LoVo (cell line): ENCODE measurements around the gene SCGB1C1.

ENCODE experiments used
- DNase-seq: peaks from one replicate; pipeline ENCODE4 v3.0.0-alpha.2; 2016; ENCODE audit warnings: low spot score

SCGB1C1 gene

DNA sequence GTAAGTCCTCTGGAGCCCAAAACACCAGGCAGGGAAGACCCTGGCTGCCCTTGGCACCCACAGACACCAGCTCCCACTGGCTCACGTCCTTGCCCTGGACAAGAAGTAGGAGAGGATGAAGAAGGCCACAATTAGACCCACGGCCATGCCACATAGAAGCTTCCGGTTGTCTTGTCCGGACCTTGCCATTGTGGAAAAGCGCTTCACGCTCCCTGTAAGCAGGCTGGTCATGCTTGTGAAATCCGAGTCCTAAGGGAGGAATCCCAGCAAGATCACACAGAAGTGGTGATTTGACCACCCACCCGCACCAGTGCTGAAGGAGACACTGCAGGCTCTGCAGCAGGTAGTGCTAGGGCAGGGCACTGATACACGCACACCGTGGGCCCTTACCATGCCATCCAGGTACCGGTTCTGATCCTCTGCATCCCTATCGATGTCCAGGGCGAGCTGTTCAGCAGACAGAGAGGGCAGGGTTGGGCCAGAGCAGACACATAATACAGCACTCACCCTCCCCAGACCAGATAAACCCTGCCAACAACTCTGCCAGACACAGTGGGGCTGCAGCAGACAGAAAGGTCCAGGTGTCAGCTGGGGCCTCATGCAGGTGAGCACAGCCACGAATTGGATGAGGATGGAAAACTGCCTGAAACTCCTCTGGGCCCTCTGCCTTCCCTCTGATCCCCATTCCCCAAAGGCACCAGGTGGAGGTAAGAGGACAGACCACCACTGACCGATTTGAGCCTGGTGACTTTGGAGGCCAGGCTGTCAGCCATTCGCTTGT is 12.5 kb downstream of the SCGB1C1 start:
- DNase-seq: no peak

GRCh38 chr11:206002-206384 is 13.1 kb downstream of the SCGB1C1 start:
- no peak for DNase-seq

DNA sequence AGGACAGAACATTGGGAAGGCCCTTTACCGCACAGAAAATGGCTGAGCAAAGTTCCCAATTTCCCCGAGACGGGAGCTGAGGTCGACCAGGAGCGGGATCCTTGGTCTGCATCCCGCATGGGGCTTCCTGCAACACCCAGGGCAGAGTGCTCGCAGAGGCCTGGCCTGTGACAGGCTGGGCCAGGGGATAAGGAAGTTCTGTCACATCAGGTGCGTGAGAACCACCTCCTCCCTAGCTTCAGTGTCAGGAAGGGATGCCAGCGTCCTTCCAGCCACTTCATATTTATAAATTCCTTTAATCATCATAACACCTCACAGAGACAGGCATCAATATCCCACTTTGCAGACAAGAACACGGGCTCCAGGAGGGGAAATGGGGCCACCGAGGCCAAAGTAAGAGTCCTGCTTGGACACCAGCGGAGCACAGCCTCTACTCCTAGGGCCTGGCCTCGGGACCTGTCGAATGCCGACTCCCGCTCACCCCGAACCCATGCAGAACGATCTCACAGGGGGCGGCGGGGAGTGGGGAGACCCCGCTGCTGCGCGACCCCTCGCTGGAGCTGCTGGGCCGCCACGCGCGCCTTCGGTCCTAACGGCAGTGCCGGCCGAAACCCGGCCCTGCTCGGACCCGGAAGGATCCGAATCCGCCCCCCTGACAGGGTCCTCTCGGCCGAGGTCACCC is 13.8 kb downstream of the SCGB1C1 start:
- DNase-seq: no peak

- peak; percentile 96 for DNase-seq
Measured at GRCh38 chr11:207208-207862, 14.5 kb downstream of the SCGB1C1 start, which contains the start of the genes BET1L and RIC8A. Gene BET1L (minus strand): TSS chr11:207399. CDS start chr11:207321, 78 bp downstream. Gene RIC8A (plus strand): TSS chr11:207708. CDS start chr11:208855, 1,147 bp downstream.

DNA sequence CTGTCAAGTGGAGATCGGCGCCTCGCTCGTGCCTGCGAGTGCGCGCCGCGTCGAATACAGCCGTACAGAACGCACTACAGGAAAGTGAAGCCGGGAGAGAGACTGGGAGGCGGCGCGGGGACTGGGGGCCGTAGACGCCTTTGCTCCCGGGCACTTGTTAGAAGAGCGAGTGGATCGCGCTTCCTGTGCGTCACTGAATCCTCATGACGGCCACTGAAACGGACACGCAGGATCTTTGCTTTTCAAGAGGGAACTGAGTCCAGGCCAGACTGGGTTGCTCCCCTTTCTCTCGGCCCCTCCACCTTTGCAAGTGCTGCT is 14.9 kb downstream of the SCGB1C1 start:
- no peak for DNase-seq

DNA sequence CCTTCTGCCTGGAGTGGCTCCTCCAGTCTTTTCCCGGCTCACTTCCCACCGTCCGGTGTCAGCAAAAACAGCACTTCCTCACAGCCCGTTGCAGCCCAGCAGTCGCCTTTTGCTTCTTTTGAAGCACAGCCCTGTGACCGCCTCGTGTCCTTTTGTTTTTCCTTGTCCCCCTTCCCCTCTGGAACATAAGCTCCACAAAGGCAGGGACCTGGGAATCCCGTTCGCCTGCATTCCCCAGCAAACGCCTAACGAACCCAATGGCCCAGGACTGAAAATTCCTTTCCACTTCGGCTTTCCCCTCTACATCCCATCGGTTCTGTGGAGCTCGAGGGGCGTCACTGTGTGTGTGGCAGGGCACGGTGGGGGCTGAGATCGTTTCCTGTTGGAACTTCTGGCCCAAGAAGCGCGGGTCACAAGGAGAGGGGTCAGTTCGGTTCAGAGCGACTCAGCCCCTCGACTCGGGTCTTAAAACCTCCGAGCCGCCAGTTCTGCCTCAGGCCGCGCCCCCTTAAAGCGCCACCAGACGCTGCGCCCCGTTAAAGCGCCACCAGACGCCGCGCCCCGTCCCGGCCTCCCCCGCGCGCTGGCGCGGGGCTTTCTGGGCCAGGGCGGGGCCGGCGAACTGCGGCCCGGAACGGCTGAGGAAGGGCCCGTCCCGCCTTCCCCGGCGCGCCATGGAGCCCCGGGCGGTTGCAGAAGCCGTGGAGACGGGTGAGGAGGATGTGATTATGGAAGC is 15.5 kb downstream of the SCGB1C1 start:
- peak; percentile 77 for DNase-seq

DNA sequence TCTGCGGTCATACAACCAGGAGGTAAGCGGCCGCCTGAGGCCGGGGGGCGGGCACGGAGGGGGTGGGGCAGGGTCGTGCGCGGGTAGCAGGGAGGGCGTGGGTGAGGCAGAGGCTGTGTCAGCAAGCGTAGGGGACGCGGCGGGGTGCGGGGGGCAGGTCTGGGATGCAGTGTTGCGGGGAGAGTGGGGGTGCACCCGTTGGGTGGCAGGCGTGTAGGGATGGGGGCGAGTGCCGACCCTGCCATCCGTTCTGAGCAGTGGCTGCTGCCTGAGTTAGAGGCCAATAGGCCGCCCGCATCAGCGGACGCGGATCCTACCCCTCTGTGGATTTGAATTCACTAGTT is 16.0 kb downstream of the SCGB1C1 start:
- DNase-seq: no peak

DNA sequence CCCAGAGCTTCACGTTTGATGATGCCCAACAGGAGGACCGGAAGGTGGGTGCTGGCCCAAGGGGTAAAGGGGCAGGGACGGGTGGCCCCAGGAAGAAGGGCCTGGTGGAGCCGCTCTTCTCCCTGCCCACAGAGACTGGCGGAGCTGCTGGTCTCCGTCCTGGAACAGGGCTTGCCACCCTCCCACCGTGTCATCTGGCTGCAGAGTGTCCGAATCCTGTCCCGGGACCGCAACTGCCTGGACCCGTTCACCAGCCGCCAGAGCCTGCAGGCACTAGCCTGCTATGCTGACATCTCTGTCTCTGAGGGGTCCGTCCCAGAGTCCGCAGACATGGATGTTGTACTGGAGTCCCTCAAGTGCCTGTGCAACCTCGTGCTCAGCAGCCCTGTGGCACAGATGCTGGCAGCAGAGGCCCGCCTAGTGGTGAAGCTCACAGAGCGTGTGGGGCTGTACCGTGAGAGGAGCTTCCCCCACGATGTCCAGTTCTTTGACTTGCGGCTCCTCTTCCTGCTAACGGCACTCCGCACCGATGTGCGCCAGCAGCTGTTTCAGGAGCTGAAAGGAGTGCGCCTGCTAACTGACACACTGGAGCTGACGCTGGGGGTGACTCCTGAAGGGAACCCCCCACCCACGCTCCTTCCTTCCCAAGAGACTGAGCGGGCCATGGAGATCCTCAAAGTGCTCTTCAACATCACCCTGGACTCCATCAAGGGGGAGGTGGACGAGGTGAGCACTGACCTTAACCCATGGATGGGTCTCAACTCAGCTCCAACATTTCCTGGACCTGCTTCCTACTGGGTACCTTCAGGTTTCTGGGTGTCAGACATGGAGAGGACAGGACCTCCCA is 16.6 kb downstream of the SCGB1C1 start:
- DNase-seq: no peak

DNA sequence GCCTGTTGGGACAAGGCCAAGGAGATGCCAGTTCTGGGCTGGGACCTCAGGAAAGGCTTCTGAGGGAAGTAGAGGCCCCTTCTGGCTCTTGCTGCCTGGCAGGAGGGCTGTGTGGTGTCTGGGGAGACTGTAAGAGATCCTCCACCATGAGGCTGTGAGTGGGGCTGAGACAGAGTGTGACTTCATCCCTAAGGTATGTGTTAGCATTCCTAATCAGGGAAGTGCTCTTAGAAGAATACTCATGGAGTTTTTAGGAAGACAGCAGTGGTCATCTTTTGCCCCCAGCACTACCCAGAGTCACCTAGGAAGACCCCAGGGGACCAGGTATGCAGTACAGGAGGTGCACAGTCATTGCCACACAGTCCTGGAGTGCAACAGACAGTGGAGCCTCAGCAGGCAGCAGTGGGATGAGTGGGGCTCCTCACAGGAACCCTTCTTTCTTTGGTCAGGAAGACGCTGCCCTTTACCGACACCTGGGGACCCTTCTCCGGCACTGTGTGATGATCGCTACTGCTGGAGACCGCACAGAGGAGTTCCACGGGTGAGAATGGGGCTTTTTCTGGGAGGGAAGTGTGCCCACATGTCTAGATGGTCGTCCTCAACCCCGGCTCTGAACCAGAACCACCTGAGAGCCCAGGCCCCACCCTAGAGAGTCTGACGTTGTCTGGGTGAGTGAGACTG is 17.4 kb downstream of the SCGB1C1 start:
- DNase-seq: no peak

GRCh38 chr11:210803-211180 is 17.9 kb downstream of the SCGB1C1 start:
- no peak for DNase-seq

DNA sequence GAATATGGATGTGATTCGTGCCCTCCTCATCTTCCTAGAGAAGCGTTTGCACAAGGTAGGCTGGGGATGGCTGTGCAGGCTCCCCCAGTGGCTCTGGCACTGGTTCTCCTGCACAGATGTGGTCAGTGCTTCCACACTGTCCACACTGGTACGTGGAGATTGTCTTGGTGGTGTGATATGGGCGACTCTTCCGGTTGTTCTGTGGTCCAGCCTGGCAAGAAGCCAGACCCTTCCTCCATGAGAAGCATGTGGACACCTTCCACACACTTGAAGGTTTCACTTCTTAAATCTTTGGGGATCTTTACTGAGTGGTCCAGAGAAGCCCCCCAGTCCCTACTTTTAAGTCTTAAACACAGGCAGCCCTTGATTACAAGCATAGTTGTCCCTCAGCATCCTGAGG is 18.4 kb downstream of the SCGB1C1 start:
- no peak for DNase-seq

GRCh38 chr11:211741-212140 is 18.9 kb downstream of the SCGB1C1 start:
- DNase-seq: no peak

GRCh38 chr11:212150-213100 is 19.5 kb downstream of the SCGB1C1 start:
- no peak for DNase-seq

GRCh38 chr11:213111-213510 is 20.2 kb downstream of the SCGB1C1 start:
- no peak for DNase-seq

DNA sequence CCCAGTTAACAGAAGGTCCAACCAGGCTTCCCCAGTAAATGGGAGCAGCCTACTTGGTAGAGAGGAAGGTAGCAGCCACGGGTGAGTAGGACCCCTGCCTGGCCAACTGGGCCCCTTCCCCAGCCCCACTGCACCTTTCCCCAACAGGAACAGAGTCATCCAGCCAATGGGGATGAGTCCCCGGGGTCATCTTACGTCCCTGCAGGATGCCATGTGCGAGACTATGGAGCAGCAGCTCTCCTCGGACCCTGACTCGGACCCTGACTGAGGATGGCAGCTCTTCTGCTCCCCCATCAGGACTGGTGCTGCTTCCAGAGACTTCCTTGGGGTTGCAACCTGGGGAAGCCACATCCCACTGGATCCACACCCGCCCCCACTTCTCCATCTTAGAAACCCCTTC is 21.2 kb downstream of the SCGB1C1 start:
- no peak for DNase-seq

- no peak for DNase-seq
Measured at GRCh38 chr11:215581-216037, 22.7 kb downstream of the SCGB1C1 start.

DNA sequence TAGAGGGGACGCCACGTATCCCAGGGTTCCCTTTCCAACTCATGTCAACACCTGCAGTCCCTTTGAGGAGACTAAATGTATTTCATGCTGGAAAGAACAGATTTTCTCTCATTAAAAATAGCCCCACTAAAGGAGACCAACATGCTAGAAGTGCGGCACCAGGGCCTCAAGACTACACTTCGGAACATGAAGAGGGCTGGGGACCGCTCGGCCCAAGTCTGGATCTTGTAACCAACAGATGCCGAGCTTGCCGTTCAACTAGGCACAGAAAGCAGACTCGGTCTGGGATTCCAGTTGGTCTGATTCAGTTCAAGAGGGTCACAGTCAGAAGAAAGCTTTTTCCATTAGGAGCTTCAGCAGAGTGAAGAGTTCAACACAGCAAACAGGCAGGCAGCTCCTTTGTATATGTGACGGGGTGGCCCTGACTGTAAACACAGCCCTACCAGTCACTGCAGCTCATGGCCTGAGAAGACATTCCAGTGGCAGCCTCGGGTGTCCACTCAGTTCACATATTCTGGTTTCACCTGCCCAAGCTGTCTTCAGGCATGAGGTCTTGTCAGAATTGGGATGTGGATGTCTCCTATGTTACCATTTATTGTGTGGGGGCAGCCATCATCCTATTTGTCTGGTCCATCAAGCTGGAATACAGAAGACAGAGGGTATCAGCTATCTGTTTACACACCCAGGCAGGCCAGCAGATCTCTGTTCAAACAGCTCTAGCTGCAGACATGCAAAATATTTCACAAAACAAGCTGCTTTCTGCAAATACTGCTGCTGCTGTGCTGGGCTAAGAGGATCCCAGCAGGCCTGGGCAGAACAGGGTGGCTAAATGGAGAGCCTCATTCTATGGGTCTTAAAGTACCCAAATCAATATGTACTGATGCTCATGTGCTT is 23.4 kb downstream of the SCGB1C1 start:
- no peak for DNase-seq

DNA sequence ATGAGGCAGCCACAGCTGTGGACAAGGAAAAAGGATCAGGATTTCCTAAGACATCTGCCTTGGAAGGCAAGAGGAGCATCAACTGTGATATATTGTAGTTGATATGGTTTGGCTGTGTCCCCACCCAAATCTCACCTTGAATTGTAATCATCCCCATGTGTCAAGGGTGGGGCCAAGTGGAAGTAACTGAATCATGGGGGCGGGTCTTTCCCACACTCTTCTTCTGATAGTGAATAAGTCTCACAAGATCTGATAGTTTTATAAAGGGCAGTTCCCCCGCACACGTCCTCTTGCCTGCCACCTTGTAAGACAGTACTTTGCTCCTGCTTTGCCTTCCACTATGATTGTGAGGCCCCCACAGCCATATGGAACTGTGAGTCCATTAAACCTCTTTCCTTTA is 24.8 kb downstream of the SCGB1C1 start:
- DNase-seq: no peak
